Right renal pelvis (tissue), 4 donors: Measurements from ENCODE around the gene OSBPL8. TPM values are rescaled to one million over a fixed set of nuclear protein-coding genes. Genes with fewer than 3 reads are reported as not detected.
"Not testable (repeated sequence)": the region's sequence is repeated elsewhere in the genome, so short reads cannot be mapped to it uniquely, and the experiment has no call there.

Experiments
- DNase-seq, 4 donors: peaks; one replicate each; pipeline ENCODE4 v3.0.0-alpha.2; 2013; ENCODE audit warnings: low read depth in 4 of 4, low spot score in 3 of 4, missing footprints in 1 of 4
- polyA plus RNA-seq, 4 donors: library from polyadenylated mRNA; unstranded; fragments of 120-200 nt; gene quantifications; one replicate each; pipeline ENCODE4 v1.2.1, GENCODE V29; 2013; ENCODE audit not compliant: insufficient read length in 4 of 4

OSBPL8 gene
- polyA plus RNA-seq, 4 donors = 58.0 to 82.2 (median 72.2) TPM

DNA sequence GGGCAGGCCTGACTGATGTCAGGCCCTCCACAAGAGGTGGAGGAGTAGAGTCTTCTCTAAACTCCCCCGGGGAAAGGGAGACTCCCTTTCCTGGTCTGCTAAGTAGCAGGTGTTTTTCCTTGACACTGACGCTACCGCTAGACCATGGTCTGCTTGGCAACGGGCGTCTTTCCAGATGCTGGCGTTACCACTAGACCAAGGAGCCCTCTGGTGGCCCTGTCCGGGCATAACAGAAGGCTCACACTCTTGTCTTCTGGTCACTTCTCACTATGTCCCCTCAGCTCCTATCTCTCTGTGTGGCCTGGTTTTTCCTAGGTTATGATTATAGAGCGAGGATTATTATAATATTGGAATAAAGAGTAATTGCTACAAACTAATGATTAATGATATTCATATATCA lies 86.7 kb downstream of the OSBPL8 start:
- DNase-seq = not testable (repeated sequence)

- no peak for DNase-seq
Observed at GRCh38 chr12:76471579-76471978, 88.0 kb downstream of the OSBPL8 start.

GRCh38 chr12:76470028-76470939 lies 89.3 kb downstream of the OSBPL8 start:
- no peak for DNase-seq

DNA sequence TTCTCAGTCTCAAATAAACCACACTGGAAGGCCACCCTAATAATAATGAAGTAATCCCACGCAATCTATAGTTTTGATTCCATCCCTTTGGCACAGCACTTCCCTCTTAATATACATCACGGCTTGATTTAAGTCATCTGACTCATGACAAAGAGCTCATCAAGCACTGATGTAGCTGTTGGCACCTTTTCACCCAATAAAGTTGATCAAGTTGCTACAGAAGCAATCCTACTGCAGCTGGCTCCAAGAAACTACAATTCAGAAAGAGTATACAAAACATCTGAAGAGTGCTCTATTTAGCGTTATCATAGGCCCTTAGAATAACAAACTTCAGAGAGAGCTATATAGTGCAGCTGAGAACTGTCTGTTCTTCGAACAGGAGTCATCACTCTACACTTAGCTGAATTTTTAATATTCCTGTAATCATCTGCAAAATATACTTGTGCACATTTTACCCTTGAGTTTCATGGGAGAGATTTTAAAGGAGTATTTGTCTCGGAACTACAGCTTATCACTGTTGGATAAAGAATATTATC lies 94.9 kb downstream of the OSBPL8 start:
- DNase-seq = no peak

GRCh38 chr12:76462668-76463224 lies 96.8 kb downstream of the OSBPL8 start:
- DNase-seq = no peak

DNA sequence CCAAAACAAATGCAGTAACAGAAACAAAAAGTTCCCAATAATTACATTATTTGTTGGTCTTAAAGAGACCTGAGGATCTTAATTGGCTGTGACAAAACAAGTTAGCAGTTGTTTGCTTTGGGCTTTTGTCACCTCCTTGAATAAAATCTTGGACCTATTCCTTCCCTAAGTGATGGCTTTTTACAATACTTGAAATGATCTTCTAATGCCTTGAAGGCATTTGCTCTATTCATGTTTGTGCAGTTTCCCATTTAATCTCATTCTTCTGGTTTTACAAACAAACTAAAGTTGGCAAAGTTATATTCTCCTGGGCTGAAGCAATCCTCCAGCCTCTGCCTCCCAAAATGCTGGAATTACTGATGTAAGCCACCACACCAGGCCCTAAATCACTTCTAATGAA lies 98.8 kb downstream of the OSBPL8 start:
- DNase-seq = no peak

DNA sequence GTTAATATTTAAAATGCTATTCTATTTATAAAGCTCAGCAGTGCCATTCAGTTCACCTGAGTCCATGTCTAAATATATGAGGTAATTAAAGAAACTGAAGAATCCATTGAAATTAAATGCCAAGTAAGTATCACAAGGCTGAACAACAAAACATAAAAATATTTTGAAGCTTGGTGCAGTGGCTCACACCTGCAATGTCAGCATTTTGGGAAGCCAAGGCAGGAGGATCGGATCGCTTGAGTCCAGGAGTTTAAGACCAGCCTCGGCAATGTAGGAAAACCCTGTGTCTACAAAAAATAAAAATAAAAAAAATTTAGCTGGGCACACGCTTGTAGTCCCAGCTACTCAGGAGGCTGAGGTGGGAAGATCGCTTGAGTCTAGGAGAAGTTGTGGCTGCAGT lies 101.8 kb downstream of the OSBPL8 start:
- no peak for DNase-seq

DNA sequence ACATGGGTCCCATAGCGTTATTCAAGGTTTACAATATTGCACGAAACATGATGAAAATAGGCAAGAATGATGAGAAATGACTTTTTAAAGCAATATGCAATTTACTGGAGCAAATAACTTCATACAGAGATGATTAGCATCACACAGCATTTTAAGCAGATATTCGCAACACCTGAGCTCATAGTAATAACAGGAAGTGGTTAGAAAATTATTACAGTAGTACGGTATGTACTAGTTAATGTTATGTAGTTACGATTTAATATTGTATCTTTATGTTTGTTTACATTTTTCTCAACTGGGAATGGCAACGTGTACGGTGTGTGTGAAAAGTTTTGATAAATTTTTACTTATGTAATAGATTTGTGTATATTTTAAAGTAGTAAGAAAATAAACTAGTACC lies 102.6 kb downstream of the OSBPL8 start:
- no peak for DNase-seq

DNA sequence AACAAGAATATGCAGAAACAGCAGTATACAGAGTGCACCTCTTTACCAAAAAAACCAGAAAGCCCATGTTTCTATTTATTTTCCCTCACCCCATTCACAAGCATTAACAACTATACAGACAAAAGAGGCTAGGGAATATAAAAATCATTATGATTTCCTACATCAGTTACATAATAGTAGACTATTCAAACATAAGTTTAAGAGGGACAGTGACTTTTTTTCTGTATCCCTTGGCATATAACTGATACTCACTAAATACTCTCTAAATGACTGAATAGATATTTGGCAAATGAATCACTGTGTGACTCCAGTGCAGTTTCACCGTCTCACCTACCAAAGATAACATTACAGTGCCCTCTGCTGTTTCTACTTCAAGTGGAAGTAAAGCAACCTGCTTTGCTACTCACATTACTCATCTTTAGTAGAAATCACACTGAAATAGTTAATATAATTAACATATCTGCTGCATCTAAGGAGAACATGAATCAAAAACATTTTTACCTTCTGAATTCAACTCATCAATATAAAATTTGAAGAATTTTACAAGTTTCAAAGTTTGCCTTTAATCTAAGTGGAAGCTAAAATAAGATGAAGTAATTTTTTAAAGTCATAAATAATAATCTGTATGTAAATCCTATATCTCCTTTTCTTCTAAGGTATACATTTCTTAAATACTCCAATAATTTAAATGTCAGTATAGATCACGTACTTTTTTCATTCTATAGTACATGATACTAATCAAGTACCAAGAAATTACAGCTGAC lies 103.8 kb downstream of the OSBPL8 start:
- peak; percentile 3 to 29 (median 7) for DNase-seq

GRCh38 chr12:76451528-76451927 lies 108.0 kb downstream of the OSBPL8 start:
- no peak for DNase-seq

- no peak for DNase-seq
Observed at GRCh38 chr12:76450690-76451089, 108.9 kb downstream of the OSBPL8 start.

GRCh38 chr12:76449993-76450392 lies 109.6 kb downstream of the OSBPL8 start:
- no peak for DNase-seq

GRCh38 chr12:76449583-76449982 lies 110.0 kb downstream of the OSBPL8 start:
- DNase-seq = no peak

GRCh38 chr12:76449016-76449415 lies 110.6 kb downstream of the OSBPL8 start:
- DNase-seq = no peak

- DNase-seq = no peak
Observed at GRCh38 chr12:76446090-76446489, 113.5 kb downstream of the OSBPL8 start.

DNA sequence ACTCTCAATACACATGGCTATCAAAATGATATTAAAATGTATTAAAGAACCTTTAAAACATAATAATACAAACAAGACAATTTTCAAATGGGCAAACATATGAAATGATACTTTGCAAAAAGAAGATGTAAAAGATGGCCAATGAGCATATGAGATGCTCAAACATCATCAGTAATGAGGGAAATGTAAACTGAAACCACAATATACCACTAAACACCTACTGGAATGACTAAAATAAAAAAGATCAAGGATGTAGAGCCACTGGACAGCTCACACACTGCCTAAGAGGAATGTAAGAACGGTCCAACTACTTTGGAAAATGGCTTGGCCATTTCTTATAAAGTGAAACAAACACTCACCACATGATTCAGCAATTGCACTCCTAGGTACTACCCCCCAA lies 114.1 kb downstream of the OSBPL8 start:
- DNase-seq = no peak

- DNase-seq = no peak
Observed at GRCh38 chr12:76444408-76444984, 115.1 kb downstream of the OSBPL8 start.

DNA sequence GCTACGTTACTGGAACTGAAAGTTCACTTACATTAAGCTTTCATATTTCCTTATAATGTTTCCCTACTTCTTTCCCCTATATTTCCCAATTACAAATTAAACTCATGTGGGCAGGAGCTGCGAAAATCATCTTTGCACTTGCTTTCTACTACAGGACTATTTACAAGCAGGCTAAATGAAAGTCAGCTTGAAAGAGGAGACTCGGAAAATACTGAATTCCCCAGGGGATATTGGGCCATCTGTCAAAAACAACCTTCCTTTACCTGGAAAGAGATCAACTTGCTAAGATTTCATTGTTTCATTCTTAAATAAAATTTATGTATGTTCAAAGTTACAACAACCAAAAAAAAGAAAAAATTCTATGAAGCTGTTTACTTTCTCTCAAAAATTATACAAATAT lies 118.6 kb downstream of the OSBPL8 start:
- no peak for DNase-seq

- DNase-seq = no peak
Observed at GRCh38 chr12:76432733-76433132, 126.8 kb downstream of the OSBPL8 start.

DNA sequence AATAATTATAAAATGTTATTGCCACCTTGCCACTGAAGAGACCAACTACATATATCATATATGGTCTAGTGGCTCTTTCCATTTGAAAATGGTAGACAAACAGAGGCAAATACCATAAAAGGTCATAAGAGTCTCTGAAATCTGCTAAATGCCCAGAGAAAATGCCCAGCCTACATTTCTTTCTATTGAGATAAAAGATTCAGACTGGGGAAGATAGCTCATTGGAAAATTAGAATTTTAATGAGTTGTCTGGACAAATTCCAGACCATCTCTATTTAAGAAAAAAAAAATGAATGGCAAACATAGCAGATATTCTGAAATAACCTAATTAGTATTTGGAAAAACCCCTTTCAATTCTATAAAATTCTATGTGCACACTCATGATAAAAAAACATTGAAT lies 131.5 kb downstream of the OSBPL8 start:
- DNase-seq = no peak

DNA sequence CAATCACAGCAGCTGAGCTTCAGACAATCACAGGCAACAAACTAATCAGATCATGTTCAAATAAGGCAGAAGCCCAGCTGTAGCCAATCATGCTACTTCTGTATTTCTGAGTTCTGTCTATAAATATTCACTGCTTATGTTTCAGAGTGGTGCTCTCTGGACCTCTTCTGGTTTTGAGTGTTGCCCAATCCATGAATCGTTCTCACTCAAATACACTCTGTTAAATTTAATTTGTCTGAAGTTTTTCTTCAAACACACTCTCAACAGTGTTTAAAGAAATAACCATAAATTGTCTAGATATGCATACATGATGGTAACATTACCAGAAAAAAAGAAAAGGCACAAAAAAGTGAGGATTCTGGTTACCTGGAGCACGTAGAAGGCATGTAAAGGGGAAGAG lies 133.4 kb downstream of the OSBPL8 start:
- no peak for DNase-seq
